CD4-positive, alpha-beta T cell (primary cell): ENCODE measurements around the gene ERLEC1. TPM values are rescaled to one million over a fixed set of nuclear protein-coding genes. Genes with fewer than 3 reads are reported as not detected.
A peak's percentile ranks its signal among the peaks of the same experiment; 100 is the strongest.

Experiments
- ATAC-seq: fragments of 200-7000 bp; cut with Tn5 transposase; one replicate; pipeline ENCODE4 v1.10.0; 2022; ENCODE audit warnings: mild to moderate bottlenecking; ENCODE audit not compliant: poor library complexity
- CTCF ChIA-PET: fragments of 350-600 bp; sonication (Branson Sonifier 250); formaldehyde crosslinking; loops from one replicate; lab custom pipeline; 2021; ENCODE audit warnings: antibody characterized with exemption, inconsistent platforms; lab: Charles Lee
- POLR2A ChIA-PET: fragments of 350-600 bp; sonication (Branson Sonifier 250); formaldehyde crosslinking; loops from one replicate; lab custom pipeline; 2021; ENCODE audit warnings: antibody characterized with exemption, inconsistent platforms; lab: Charles Lee
- DNase-seq, 14 experiments: peaks; one replicate each; pipeline ENCODE4 v3.0.0-alpha.2; 2013 to 2020; ENCODE audit warnings: mixed read lengths in 2 of 14
- H3K27ac ChIP-seq, 2 donors: one replicate each; pipeline versions ENCODE4 v1.5.1 to v1.7.0; 2013; ENCODE audit warnings: low read length in 2 of 2, low read depth in 1 of 2, mild to moderate bottlenecking in 1 of 2
- H3K27me3 ChIP-seq, 2 experiments: 1 replicate in 1 of 2; 2 replicates in 1 of 2; pipeline versions ENCODE4 v1.6.1 to v1.7.0; 2013; ENCODE audit warnings: low read length in 2 of 2, control low read depth in 1 of 2, mild to moderate bottlenecking in 1 of 2, moderate library complexity in 1 of 2; ENCODE audit not compliant: insufficient read depth in 2 of 2, control insufficient read depth in 1 of 2
- H3K36me3 ChIP-seq: one replicate; pipeline ENCODE4 v1.6.1; 2013; ENCODE audit warnings: low read length, control low read depth; ENCODE audit not compliant: insufficient read depth
- H3K4me1 ChIP-seq: one replicate; pipeline ENCODE4 v1.6.1; 2013; ENCODE audit warnings: low read length, control low read depth; ENCODE audit not compliant: insufficient read depth
- H3K4me3 ChIP-seq: one replicate; pipeline ENCODE4 v1.5.1; 2013; ENCODE audit warnings: mild to moderate bottlenecking, low read length, moderate library complexity
- H3K9me3 ChIP-seq, 2 experiments: 1 replicate in 1 of 2; 2 replicates in 1 of 2; pipeline versions ENCODE4 v1.6.1 to v1.7.0; 2013; ENCODE audit warnings: low read length in 2 of 2, mild to moderate bottlenecking in 2 of 2, control low read depth in 1 of 2, moderate library complexity in 1 of 2; ENCODE audit not compliant: control insufficient read depth in 1 of 2, insufficient read depth in 1 of 2
- H3K27ac Mint-ChIP-seq: one replicate; pipeline ENCODE4 v1.8.0; 2020; ENCODE audit warnings: mixed read lengths
- H3K27me3 Mint-ChIP-seq: one replicate; pipeline ENCODE4 v1.8.0; 2021; ENCODE audit warnings: mixed read lengths
- H3K36me3 Mint-ChIP-seq: one replicate; pipeline ENCODE4 v1.8.0; 2021; ENCODE audit warnings: low read depth, mixed read lengths
- H3K4me1 Mint-ChIP-seq: one replicate; pipeline ENCODE4 v1.8.0; 2021; ENCODE audit warnings: low read depth, mixed read lengths
- H3K4me3 Mint-ChIP-seq: one replicate; pipeline ENCODE4 v1.8.0; 2020; ENCODE audit warnings: mild to moderate bottlenecking, mixed read lengths
- H3K9me3 Mint-ChIP-seq: one replicate; pipeline ENCODE4 v1.8.0; 2020; ENCODE audit warnings: mixed read lengths
- intact Hi-C, 2 experiments: fragments of 100-400 bp; cut with DNase I in 1 of 2; cut with micrococcal nuclease in 1 of 2; formaldehyde crosslinking; loops; one replicate each; pipeline versions ENCODE4 v1.15.1 to v1.9.0; 2023 to 2025; cut with DNase I, micrococcal nuclease
- total RNA-seq, 174 experiments: library from RNA in 2 of 174; stranded (reverse) in 2 of 174; gene quantifications; one replicate each; pipeline ENCODE4 v1.2.3 and lab custom pipeline; 2021 to 2026
- TF ChIP-seq, protein P1 (sequence below): fragments of 200-600 bp; IDR thresholded peaks from one replicate; pipeline ENCODE4 v1.8.0; 2022; ENCODE audit warnings: antibody characterized with exemption, mild to moderate bottlenecking

ERLEC1 gene
- total RNA-seq, 2 experiments from 2014 or later: 14.5 to 14.7 TPM

DNA sequence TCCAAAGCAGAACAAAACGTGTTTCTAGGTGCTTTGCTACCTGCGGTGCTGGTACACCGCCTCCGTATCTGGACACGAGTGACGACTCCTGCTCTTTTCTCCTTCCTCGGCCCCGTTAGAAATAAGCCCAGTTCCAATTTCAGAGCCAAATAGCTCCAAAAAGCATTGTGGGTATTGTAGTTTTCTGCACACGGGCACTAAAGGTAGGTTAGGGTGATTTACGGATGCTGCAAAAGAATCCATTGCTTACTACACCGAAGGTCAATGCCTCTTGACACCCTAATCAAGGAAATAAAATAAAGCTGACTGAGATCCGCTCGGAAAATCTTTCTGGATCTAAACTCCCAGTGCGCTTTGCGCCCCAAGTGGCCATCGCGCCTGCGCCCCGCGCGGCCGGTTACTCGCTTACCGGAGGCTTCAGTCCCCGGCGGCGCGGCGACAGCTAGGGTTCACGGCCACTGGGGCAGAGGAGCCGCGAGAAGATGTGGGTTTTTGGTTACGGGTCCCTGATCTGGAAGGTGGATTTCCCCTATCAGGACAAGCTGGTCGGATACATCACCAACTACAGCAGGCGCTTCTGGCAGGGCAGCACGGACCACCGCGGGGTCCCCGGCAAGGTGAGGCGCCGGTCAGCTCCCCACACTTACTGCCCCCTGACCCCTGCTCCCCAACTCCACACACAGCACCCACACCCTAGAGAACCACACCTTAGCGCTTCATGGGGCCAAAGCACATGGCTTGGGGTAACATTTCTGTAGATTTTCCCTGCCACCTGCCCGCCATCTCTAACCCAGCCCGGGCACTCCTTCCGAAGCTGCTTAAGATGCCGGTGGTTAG, 19.2 kb upstream of the ERLEC1 start, which contains the start of gene CHAC2:
Gene CHAC2, plus strand, starts transcription at position 400 of the 837 bp plus-strand sequence. Its CDS starts 83 bp downstream, at position 483.
- H3K4me3 ChIP-seq: peak within 1 kb of the TSS; percentile 77
- ChIA-PET CTCF (interaction anchor here (0.7 to 3.2 kb wide), 4 partner anchors 12 to 51 kb away, joined by 3 to 18 read pairs (median 3); partner anchors contain the start of genes ASB3 and ERLEC1), POLR2A (interaction anchor here (0.8 to 3.9 kb wide), 15 partner anchors 9 to 1850 kb away, joined by 3 to 82 read pairs (median 5); partner anchors contain the start of genes ACYP2, ASB3, CLHC1 and ERLEC1)
- Mint-ChIP-seq H3K27ac (peak within 1 kb of the TSS; percentile 91), H3K9me3 (no peaks in the 10 kb centered on the region), H3K36me3 (peaks cover 44% of the 10 kb centered on the region), H3K4me1 (peaks cover 41% of the 10 kb centered on the region), H3K27me3 (no peaks in the 10 kb centered on the region), H3K4me3 (peak within 1 kb of the TSS; percentile 95)
- no peaks in the 10 kb centered on the region for H3K9me3 ChIP-seq
- TF ChIP-seq, protein P1, sequence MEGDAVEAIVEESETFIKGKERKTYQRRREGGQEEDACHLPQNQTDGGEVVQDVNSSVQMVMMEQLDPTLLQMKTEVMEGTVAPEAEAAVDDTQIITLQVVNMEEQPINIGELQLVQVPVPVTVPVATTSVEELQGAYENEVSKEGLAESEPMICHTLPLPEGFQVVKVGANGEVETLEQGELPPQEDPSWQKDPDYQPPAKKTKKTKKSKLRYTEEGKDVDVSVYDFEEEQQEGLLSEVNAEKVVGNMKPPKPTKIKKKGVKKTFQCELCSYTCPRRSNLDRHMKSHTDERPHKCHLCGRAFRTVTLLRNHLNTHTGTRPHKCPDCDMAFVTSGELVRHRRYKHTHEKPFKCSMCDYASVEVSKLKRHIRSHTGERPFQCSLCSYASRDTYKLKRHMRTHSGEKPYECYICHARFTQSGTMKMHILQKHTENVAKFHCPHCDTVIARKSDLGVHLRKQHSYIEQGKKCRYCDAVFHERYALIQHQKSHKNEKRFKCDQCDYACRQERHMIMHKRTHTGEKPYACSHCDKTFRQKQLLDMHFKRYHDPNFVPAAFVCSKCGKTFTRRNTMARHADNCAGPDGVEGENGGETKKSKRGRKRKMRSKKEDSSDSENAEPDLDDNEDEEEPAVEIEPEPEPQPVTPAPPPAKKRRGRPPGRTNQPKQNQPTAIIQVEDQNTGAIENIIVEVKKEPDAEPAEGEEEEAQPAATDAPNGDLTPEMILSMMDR: peak; percentile 59
- peaks cover 13% of the 10 kb centered on the region for H3K4me1 ChIP-seq
- peak within 1 kb of the TSS; percentile 75 to 83 for H3K27ac ChIP-seq
- intact Hi-C loops: loop anchor here (1.0 to 10.0 kb wide), 3 partner anchors 19 to 1647 kb away; partner anchors contain the start of genes ACYP2 (in 1 of the 2), ASB3 (in 1 of the 2) and CCDC88A (in 1 of the 2)
- peak; percentile 88 for ATAC-seq
- peaks cover 10% of the 10 kb centered on the region for H3K36me3 ChIP-seq
- no peaks in the 10 kb centered on the region for H3K27me3 ChIP-seq
- DNase-seq: peak; percentile 68 to 93 (median 78)

- peaks cover 13% of the 10 kb centered on the region for H3K4me1 ChIP-seq
- CTCF ChIA-PET: interaction anchor here (0.7 to 3.2 kb wide), 3 partner anchors 11 to 19 kb away, joined by 3 to 18 read pairs (median 3); partner anchors contain the start of genes ASB3 and ERLEC1
- H3K9me3 ChIP-seq: no peaks in the 10 kb centered on the region
- peak overlapping the region; percentile 95 for H3K4me3 Mint-ChIP-seq
- peaks cover 4% of the 10 kb centered on the region for H3K36me3 ChIP-seq
- peak in 1 of 14 experiments; percentile 57 for DNase-seq
- intact Hi-C loops: loop anchor here in 1 of 2 experiments (10.0 kb wide), 2 partner anchors 347 to 1647 kb away; partner anchors contain the start of genes ACYP2 and CCDC88A
- no peaks in the 10 kb centered on the region for H3K27me3 Mint-ChIP-seq
- H3K27ac Mint-ChIP-seq: peak overlapping the region; percentile 91
- peaks cover 39% of the 10 kb centered on the region for H3K36me3 Mint-ChIP-seq
- no peak for ATAC-seq
- peak overlapping the region; percentile 75 to 83 for H3K27ac ChIP-seq
- no peaks in the 10 kb centered on the region for H3K27me3 ChIP-seq
- POLR2A ChIA-PET: interaction anchor here (0.8 to 3.9 kb wide), 10 partner anchors 8 to 1850 kb away, joined by 3 to 82 read pairs (median 6); partner anchors contain the start of genes ACYP2, ASB3, CLHC1 and ERLEC1
- peaks cover 41% of the 10 kb centered on the region for H3K4me1 Mint-ChIP-seq
- H3K9me3 Mint-ChIP-seq: no peaks in the 10 kb centered on the region
- TF ChIP-seq, protein P1: no peak
- H3K4me3 ChIP-seq: peak overlapping the region; percentile 77
These were observed 18.7 kb upstream of the ERLEC1 start for GRCh38 chr2:53768242-53768542.

GRCh38 chr2:53769318-53769945, 17.4 kb upstream of the ERLEC1 start:
- Mint-ChIP-seq H3K27me3 (no peaks in the 10 kb centered on the region), H3K4me1 (peaks cover 41% of the 10 kb centered on the region), H3K9me3 (no peaks in the 10 kb centered on the region), H3K36me3 (peaks cover 35% of the 10 kb centered on the region), H3K27ac (peak overlapping the region; percentile 24), H3K4me3 (peak overlapping the region; percentile 64)
- no peaks in the 10 kb centered on the region for H3K9me3 ChIP-seq
- ATAC-seq: no peak
- TF ChIP-seq, protein P1: no peak
- no peak overlapping the region for H3K27ac ChIP-seq
- H3K27me3 ChIP-seq: no peaks in the 10 kb centered on the region
- no peak for DNase-seq
- H3K4me1 ChIP-seq: peaks cover 13% of the 10 kb centered on the region
- H3K4me3 ChIP-seq: no peak overlapping the region
- POLR2A ChIA-PET: interaction anchor here (3.9 kb wide), 1 partner anchor 17 kb away, joined by 82 read pairs; the partner anchor contains the start of genes ASB3 and ERLEC1
- CTCF ChIA-PET: interaction anchor here (3.2 kb wide), 1 partner anchor 17 kb away, joined by 18 read pairs; the partner anchor contains the start of genes ASB3 and ERLEC1
- intact Hi-C loops: loop anchor here in 1 of 2 experiments (10.0 kb wide), 2 partner anchors 345 to 1645 kb away; partner anchors contain the start of genes ACYP2 and CCDC88A
- H3K36me3 ChIP-seq: peaks cover 2% of the 10 kb centered on the region
